NCI-H2196 (cell line): ENCODE measurements around the gene CCDC149.
"Not testable (repeated sequence)": the region's sequence is repeated elsewhere in the genome, so short reads cannot be mapped to it uniquely, and the experiment has no call there.

Source experiments
- DNase-seq: peaks from one replicate; lab custom pipeline; 2025; ENCODE audit not compliant: unreplicated experiment; lab: John Stamatoyannopoulos, UW

CCDC149 gene

DNA sequence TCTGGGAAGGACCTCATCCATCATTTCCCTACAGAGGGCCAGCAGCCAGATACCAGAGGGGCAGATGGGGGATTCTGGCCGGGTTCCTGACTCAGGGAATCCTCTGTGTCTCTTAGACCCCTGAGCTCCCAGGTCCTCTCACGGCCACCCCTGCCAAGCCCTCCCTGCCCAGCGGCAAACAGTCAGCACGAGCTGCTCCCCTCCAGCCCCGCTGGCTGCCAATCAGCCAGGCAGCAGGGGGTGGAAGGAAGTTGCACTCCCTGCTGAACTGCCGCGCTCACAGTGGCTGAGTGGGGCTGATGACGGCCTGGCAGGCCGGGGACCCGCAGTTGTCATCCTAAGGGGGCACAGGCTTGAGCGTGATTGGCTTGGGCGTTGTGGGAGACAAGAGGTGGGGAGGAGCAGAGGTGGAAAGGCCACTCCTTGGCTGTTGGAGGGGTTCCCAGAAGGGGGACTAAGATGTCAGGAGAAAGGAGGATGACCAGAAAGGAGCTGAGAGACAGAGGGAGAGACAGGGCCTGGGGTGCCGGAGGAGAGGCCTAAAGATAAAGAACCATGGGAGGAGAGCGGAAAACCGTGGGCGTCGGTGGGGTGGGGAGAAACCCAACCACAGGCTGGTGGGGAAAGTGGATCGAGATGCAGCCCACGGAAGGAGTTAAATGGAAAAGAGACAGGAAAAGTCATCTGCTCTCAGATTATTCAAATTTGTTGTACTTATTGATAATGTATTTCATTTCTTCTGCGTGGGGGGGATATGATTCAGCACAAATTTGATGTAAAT, 4.4 kb upstream of the CCDC149 start:
- DNase-seq: no peak

DNA sequence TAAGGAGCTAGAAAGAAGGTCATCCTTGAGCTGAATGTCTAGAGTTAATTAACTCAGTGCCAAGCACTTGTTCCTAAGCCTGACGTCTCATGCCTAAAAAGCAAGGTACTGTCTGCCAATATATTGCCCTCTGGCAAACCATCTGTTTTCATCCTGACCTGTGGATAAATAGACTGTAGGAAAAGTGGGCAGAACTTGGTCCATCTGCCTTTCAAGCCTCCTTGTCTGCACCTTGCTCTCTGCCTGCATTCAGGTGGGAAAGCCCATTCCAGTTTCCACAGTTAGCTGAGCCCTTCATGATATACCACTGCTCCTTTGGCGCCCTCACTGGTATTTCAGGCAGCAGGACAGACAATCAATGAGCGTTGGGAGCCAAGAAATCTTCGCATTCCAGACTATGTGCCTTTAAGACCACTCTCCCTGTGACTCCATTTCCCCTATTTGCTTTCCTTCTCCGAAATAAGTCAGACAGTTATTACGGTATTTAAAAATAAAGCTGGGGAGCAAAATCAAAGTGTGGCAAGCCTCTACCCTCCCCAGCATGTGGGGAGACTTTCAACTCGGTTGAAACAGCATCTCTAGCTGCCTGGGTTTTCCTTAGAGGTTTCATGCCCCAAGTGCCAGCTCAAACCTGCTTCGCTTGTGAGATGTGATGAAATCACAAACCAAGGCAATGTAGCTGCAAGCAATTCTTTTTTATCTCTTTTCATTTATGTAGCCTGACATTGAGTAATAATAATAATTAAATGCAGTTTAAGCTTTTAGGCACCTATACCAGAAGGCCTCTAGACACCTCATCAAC, 2.5 kb upstream of the CCDC149 start:
- DNase-seq: peak; percentile 16

DNA sequence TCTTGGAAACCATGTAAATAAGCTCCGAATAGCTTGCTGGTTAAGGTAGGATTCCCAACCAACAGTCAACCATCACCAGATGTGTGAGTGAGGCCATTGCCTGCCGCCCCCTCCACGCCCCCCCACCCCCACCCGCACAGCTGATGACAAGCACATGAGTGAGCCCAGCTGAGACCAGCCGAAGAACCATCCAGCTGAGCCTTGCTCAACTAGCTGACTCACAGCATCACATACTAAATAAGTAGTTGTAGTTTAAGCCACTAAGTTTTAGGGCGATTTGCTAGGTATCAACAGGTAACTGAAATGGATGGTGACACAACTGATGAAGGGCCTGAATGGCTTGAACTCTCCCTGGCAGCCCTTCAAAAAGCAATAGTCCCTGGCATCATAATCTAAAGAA, 1.6 kb upstream of the CCDC149 start:
- no peak for DNase-seq

DNA sequence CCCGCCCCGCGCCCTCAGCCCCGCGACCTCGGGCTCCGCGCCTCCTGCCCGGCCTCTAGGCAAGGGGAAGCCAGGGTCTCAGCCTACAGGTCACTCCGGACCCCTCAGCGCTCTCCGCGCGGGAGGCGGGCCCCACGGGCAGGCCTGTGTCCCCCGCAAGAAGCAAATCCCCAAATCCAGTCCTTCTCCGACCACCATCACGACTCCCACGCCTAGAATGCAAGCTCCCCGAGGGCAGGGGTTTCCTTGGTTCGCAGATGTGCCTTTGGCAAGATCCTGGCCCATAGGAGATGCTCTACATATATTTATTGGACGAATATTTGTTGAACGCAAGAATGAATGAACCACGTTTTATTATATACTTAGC, 260 bp upstream of the CCDC149 start:
- no peak for DNase-seq

DNA sequence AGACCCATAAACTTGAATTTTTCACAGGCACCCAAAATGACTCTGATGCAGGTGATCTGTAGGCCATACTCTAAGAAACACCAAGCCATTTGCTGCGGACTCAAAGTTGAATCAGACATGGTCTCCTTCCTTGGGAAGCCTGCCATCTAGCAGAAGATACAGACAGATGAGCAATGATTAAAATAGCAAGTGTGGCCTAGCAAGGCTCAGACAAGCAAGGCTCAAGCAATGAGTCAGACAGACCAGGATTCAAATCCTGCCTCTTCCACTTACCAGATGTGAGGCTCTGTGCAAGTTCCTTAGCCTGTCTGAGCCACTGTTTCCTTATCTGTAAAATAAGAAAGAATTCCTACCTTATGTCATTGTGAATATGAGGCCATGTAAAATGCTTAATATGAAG, 2.3 kb downstream of the CCDC149 start:
- DNase-seq: no peak

DNA sequence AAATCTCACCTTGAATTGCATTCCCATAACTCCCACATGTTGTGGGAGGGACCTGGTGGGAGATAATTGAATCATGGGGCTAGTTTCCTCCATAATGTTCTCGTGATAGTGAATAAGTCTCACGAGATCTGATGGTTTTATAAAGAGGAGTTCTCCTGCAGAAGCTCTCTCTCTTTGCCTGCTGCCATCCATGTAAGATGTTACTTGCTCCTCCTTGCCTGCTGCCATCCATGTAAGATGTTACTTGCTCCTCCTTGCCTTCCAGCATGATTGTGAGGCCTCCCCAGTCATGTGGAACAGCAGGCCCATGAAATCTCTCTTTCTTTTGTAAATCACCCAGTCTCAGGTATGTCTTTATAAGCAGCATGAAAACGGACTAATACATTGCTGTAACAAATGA, 3.2 kb downstream of the CCDC149 start:
- not testable (repeated sequence) for DNase-seq

DNA sequence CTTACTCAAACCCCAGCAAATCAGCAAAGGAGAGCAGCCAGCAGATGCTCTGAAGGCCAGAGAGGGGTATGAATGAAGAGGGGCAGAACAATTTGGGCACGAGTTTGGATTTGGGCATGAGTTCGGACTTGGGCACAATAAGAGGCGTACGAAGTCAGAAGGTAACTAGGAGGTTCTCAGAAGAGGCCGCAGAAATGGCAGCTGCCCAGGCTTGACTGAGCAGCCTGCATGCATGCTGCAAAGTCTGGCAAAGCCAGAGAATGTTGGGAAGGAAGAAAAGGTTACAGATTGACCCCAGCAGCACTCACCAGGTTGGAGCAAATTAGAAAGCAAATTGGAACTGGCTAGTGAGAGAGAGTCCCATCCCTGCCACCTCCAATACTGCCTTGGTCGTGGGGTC, 15.2 kb downstream of the CCDC149 start:
- no peak for DNase-seq

DNA sequence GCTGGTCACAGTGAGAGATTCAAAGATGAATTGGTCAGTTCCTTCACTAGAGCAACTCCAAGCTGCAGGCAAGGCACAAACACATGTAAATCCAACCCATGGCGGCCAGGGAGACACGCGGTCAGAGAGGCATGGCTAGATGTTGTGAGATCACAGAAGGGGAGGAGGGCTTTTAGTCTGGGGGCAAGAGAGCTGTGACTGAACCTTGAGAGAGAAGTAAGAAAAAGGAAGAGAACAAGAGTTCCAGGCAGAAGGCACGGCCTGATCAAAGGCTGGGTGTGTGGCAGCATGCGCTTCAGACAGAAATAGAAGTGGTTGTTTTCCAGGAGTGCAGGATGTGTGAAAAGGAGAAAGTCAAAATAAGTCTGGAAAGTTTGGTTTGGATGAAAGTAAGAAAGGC, 15.9 kb downstream of the CCDC149 start:
- no peak for DNase-seq

DNA sequence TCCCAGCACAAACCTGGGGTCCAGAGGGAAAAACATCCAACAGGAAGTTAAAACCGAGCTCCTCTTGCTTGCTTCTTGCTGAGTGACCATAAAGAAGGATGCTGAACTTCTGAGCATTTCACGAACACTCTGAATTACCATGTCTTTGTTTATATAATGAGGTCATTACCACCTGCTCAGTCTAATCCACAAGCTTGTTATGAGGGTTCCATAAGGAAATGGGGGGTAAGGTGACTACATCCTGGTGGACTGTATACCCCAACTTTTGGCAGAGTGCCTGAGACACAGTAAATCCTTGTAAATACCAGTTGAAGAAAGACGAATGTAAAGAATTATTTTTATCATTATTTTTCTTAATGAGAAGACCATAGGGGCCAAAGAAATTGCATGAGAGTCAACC, 16.8 kb downstream of the CCDC149 start:
- no peak for DNase-seq

DNA sequence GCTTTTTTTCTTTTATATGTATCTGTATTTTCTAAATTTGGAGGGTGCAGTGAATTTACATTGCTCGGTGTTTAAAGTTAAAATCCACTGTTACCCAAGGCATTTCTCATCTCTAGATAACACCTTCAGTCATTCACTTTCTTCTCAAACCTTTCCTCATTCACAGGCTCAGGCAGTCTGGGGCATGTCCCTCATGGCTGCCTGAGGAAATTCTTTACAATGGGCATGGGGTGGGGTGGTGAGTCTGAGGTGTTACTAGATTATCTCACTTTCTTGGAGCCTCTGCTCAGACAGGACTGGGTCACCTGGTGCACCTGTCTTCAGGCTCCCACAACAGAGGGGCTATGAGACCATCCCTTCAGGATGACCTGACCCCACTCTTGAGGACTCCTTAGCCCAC, 17.4 kb downstream of the CCDC149 start:
- no peak for DNase-seq

DNA sequence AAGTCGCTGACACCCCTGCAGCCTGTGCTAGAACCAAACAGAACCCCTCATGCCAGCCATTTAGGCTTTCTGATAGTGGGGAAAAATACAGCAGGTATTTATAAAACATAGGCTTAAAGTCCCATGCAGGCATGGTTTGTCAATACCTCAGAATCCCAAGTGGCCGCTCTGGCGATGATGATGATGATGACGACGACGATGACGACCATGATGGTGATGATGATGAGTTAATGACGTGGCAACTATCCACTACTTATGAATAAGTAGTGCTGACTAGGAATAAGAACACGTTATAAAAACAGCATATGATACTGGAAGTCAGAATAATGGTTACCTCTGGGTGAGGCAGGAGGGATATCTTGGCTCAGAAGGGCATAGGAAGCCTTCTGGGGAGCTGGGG, 18.0 kb downstream of the CCDC149 start:
- no peak for DNase-seq

DNA sequence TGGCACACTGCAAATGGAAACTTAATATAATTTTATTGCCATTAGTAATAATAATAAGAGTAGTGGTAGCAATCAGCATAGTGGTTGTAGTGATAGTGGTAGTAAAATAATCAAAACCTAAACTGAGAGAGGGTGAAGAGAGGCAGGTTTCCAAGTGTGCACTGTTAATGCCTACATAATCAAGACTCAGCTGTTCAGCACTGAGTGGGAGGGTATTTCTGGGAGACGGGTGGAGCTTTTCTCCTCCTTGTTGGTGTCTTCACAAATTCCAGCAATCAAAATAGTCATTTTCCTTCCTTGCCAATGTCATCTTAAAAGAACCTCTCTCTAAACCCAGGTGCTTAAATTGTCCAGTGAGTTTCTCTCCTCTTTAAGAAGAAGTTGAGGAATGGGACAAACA, 18.6 kb downstream of the CCDC149 start:
- DNase-seq: no peak

DNA sequence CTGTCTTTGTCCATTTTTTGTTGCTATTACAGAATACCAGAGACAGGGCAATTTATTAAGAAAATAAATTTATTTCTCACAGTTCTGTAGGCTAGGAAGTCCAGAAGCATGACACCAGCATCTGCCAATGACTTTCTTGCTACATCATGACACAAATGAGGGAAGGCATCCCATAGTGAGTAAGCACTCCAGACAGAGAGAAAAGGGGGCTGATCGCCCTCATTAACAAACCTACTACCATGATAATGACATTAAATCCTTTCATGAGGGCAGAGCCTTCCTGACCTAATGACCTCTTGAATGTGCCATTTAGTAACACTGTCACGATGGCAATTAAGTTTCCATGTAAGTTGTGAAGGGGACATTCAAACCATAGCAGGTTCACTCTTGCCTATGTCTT, 20.1 kb downstream of the CCDC149 start:
- no peak for DNase-seq

DNA sequence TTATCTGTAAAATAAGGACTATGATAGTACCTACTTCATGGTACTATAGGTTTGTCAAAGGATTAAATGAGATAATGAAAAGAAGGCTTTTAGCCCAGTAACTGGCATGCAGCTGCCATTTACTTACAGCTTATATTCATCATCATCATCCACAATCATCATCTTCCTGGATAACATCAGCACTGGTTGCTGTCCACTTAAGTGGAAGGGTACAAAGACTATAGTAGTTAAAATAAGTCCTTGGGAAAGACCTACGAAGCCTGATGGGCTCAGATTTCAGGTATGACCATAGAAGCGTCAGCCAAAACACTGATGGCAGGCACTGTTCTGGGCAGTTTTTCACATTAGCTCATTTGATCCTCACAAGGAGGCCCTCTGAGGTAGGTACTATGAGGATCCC, 20.6 kb downstream of the CCDC149 start:
- no peak for DNase-seq

DNA sequence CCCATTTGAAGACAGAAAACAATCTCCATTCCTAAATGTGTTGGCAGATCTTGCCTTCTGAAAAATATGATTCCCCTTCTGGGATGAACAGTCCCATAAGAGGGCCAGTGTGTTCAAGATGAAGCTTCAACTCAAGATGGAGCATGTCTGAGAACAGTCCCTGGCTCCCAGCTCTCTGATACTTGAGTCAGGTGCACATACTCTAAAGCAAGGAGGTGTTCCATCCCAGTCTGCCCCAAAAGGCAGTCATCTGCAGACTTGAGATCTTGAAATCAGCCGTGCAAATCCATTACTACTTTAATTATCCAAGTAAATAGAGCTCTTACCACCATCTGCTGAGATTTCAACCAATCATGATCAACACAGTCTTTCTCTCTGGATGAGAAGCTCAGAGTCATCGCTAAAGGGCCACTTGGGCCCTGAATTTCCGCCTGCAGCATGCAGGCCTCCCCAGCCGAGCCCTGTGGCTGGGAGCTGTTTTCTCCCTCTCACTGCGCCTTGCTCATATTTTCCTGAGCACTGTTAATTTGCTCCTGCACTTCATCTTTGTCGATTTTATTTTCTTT, 22.2 kb downstream of the CCDC149 start:
- DNase-seq: no peak

DNA sequence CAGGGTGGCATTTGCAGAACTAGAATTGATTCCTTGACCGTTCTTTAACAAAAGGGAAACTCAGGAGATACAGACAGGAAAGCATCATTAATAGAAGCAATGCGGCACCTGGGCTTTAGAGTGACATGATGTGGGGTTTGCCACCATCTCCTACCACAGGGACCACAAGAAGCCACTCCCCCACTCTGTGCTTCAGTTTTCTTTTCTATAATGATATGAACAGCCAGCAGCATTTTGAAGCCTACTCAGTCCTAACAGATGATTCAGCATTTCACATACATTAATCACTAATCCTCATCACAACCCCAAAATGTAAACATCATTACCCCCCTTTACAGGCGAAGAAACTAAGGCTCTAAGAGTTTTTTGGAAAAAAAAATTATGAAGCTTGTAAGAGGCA, 22.9 kb downstream of the CCDC149 start:
- DNase-seq: no peak

DNA sequence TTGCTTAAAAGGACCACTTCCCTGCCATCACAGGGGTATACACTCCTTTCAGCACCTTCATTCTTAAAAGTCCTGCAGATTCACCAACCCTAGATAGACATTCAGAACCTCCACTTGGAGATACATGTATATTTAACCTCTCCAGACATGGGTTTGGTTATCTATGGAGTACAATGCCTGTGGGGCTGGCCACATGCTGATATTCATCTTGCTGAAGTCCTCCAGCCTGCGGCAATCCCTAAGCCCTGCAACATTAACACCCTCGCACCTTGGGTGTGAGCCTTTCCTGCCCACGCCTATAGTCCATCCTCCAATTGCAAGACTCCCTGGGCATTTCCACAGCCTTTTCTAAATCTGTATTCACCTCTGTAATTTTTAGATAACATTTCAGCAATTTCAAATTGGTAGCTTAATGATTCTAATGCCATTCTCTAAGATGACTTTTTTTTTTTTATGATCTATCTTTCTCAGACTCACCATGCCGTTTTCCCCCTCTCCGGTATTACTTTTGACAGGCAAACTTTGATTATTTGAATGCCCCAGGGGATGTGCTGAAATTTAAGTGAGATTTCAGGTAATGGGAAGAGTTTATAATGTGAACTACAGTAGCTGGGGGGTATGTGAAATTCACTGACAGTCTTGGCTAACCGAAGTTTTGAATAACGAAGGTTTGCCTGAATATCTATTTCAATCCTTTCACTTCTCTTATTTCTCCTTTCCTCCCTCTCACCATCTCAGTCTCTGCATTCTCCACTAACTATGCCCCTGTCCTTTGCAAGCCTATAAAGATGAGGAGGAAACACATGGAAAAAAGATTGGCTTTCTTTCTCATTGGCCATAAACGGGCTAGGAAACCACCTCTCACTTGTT, 24.1 kb downstream of the CCDC149 start:
- no peak for DNase-seq

DNA sequence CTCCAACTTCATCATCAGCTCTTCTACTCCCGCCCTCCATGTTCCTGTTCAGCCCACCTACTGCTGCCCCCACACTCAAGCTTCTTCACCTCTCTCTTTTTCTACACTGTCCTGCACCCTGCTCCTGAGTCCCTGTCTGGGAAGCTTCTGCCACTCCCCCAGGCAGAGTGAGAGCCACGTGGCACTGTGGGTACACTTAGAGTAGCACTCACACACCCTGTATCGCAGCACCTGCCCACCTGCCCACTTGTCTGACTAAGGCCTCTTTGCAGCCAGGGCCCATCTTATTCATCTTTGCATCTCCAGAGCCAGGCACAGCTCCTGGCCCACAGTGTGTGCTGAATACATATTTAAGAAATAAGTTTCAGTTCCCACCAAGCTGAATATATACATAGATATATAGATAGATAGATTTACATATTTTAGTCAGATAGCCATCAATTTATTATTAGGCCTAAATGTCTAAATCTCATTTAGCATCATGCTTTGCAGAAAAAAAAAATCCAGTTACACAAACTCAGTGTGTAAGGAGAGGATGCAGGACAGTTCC, 24.9 kb downstream of the CCDC149 start:
- no peak for DNase-seq

DNA sequence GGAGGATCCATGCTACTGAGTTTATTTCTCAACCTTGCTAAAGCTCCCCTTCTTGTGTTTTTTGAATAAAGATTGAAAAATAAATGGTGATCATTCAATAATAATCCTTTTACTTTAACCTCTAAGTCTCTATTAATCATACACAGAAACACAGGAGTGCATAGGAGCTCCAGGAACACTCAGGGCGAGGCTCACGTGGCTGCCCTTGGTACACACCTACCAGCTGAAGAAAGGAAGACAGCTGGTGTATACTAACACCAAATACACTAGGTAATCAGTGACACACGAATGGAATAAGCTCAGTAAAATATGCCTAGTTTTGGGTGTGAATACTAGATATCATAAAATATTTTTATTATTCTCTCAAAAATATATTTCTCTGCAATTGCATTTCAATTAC, 26.2 kb downstream of the CCDC149 start:
- no peak for DNase-seq

DNA sequence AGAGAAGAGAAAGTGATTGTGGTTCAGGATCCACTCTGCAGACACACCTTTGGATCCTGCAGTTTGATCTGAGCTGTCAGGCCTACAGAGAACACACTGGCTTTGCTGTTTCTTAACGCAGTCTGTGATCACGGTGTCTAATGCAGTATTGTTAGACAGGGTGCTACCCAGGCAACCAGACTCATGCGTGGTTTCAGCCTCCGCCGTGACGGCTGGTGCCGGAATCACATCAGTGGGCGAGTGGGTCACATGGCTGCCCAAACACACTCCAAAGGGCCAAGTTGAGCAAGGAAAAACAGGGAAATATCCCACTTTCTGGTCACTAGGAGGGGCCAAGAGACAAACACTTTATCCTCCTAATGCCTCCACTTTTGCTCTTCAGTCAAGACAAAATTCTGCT, 27.5 kb downstream of the CCDC149 start:
- no peak for DNase-seq

DNA sequence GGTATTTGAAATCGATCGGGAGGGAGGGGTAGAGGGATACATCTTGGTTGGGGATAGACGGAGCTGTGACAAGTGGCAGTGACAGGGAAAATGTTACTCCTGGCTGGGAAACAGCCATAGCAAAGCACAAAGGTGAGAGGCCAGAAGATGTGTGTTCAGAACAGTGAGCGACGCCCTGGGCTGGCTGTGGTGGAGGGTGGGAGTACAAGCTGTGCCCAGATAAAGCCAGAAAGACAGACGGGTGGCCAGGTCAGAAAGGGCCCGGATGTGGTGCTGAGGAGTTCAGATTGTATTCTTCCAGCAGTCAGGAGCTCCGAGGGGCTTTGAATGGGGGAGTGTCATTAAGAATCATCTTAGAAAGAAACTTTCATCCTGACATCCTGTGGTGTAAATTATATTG, 27.9 kb downstream of the CCDC149 start:
- DNase-seq: no peak
